GM12864 (cell line): ENCODE results near the gene SPRR2B.
"Not testable (repeated sequence)": the region's sequence is repeated elsewhere in the genome, so short reads cannot be mapped to it uniquely, and the experiment has no call there.

ENCODE experiments used
- DNase-seq: peaks from one replicate; pipeline ENCODE4 v3.0.0-alpha.2; 2011; ENCODE audit warnings: low read depth
- H3K4me3 ChIP-seq: 2 replicates; pipeline ENCODE4 v1.5.1; 2011; ENCODE audit warnings: mild to moderate bottlenecking, low read depth, low read length, control low read depth
- CTCF ChIP-seq: IDR thresholded peaks from 2 replicates; pipeline ENCODE4 v1.5.1; 2011; ENCODE audit warnings: low read depth, mild to moderate bottlenecking, moderate library complexity, low read length, control low read depth, inconsistent platforms; ENCODE audit errors: missing control alignments

The SPRR2B gene

GRCh38 chr1:153071511-153071910, at the start of gene SPRR2B:
TSS of gene SPRR2B (minus strand) at chr1:153071611. CDS start at chr1:153070839, 772 bp downstream.
- no peak for DNase-seq
- TF ChIP-seq CTCF = no peak

GRCh38 chr1:153120945-153121344, 49.5 kb upstream of the SPRR2B start:
- DNase-seq = no peak
- TF ChIP-seq CTCF = no peak
- no peak overlapping the region for H3K4me3 ChIP-seq

More at GRCh38 chr1:153071511-153071910, at the start of gene SPRR2B:
- no peak within 1 kb of the TSS for H3K4me3 ChIP-seq

- H3K4me3 ChIP-seq = no peak overlapping the region
- no peak for TF ChIP-seq CTCF
- no peak for DNase-seq
Measured at GRCh38 chr1:153119491-153119971, 48.1 kb upstream of the SPRR2B start.

DNA sequence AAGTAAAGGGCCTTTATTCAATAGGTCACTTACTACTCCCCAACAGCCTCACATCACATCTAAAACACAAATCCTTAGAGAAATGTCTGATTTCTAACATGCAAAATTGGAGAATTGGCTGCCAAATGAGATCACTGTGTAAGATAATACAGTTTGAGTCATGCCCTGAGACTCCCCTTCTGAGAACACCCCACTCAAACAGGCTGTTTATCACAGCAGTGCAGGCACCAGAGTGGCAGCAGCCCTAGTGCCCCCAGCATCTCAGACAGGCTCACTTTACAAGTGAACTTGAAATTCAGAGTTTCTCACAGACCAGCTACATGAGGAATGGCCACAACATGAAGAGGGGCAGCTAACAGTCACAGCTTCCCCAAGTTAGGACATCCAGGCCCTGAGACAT, 43.9 kb upstream of the SPRR2B start:
- DNase-seq, H3K4me3 ChIP-seq: not testable (repeated sequence)

DNA sequence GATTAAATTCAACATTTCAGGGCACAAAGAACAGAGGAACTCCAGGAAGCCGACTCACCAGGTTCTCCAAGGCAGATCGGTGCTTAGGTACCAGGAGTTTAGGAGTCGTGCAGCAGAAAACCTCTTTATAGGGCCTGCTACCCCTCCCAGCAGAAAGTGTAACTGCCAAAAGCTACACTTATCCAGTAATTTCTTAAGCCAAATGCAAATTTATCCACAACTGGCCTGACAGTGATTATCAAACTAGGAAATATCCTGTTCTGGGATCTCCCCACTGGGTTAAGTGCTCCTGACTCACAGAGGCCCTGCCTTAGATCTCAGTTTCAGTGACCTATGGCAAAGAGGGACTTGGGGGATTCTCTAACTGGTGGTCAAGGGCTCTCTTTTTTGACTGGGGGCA, 42.0 kb upstream of the SPRR2B start, which contains the start of gene SPRR2F:
Gene SPRR2F, minus strand, starts transcription at position 101 of the 400 bp plus-strand sequence. CDS start 783 bp downstream, outside the sequence.
- no peak for TF ChIP-seq CTCF
- DNase-seq = no peak

GRCh38 chr1:153112454-153112853, 41.0 kb upstream of the SPRR2B start:
- not testable (repeated sequence) for DNase-seq, H3K4me3 ChIP-seq

More for the DNA sequence above, 42.0 kb upstream of the SPRR2B start, which contains the start of gene SPRR2F:
- H3K4me3 ChIP-seq = no peak within 1 kb of the TSS

DNA sequence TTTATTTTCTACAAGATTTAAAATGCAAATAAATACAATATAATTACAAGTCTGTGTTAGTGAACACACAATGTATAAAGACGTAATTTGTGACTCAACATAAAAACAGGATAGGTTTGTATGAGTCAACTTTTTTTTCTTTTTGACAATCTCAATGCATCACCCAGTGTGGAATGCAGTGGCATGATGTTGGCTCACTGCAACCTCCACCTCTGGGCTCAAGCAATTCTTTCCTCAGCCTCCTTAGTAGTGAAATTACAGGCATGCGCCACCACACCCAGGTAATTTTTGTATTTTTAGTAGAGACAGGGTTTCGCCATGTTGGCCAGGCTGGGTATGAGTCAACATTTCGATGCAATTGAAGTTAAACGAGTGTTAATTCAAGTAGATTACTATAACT, 28.8 kb upstream of the SPRR2B start:
- TF ChIP-seq CTCF = no peak
- no peak for DNase-seq
- H3K4me3 ChIP-seq = no peak overlapping the region

DNA sequence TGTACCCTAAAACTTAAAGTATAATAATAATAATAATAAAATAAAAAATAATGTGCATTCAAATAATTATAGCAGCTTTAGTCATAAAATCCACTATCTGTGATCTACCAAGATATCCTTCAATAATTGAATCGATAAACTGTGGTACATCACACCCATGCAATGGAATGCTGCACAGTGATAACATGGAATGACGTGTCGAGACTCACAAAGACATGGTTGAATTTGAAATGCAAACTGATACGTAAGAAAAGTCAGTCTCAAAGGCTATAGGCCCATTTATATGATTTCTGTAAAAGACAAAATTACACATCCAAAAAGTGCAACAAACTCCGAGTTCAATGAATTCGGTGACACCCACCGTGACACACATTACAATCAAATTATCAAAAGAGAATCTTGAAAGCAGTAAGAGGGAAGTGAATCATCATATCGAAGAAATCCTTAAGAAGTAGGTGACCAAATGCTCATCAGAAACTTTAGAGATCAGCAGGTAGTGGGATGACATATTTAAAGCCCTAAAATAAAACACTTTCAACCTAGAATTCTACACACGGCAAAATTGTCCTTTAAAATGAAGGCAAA, 28.1 kb upstream of the SPRR2B start:
- no peak overlapping the region for H3K4me3 ChIP-seq
- TF ChIP-seq CTCF = no peak
- no peak for DNase-seq
